Hematopoietic multipotent progenitor cell (in vitro differentiated cells): ENCODE results near the gene DNAL4. TPM values are rescaled to one million over a fixed set of nuclear protein-coding genes. Genes with fewer than 3 reads are reported as not detected.

Experiments used
- DNase-seq, 3 donors: peaks; one replicate each; pipeline ENCODE4 v3.0.0-alpha.2; 2011 to 2015; ENCODE audit warnings: low read depth in 2 of 3, low spot score in 2 of 3
- total RNA-seq: library from RNA; depleted of rRNA; stranded (reverse); fragments of >200 nt; gene quantifications from one replicate; pipeline ENCODE4 v1.2.3, GENCODE V29; 2012

The DNAL4 gene, protein sequence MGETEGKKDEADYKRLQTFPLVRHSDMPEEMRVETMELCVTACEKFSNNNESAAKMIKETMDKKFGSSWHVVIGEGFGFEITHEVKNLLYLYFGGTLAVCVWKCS
- 14.8 TPM for total RNA-seq

DNA sequence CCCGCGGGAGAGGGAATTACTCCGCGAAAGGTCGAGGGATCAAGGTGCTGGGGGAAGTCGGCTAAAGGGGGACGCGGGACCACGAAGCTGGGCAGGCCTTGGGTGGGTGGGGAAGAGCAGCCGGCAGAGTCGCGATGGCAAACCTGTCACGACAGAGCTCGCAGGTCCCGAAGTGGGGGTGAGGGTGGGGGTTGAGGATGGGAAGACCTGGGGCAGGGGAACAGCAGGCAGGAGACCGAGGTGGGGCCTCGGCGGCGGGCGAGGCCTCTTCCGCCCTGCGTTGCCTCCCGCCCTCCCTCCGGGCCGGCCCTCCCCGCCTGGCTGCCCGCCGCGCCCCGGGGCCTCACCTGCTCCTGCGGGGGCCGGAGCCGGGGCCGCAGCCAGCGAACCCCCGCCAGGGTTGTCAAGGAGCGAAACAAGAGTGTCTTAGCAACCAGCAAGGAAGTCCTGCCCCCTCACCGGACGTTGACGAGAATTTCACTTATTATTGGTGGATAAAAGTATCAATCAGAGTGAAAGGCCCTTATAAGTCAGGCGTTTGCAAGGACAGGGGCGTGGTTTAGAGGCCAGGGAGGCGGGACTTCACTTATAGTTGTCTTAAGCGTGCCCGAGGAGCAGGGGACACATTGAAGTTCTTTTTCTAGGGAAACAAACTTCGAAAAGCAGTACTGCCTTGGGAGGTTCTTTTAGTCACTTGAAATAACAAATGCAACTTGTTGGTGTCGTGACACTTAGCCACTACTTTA lies at the start of gene DNAL4:
TSS of gene DNAL4 (minus strand) at position 423 of the 746 bp plus-strand sequence. CDS start 11,412 bp downstream, outside the sequence.
- DNase-seq, result peak; percentile 80 to 99 (median 96)

DNA sequence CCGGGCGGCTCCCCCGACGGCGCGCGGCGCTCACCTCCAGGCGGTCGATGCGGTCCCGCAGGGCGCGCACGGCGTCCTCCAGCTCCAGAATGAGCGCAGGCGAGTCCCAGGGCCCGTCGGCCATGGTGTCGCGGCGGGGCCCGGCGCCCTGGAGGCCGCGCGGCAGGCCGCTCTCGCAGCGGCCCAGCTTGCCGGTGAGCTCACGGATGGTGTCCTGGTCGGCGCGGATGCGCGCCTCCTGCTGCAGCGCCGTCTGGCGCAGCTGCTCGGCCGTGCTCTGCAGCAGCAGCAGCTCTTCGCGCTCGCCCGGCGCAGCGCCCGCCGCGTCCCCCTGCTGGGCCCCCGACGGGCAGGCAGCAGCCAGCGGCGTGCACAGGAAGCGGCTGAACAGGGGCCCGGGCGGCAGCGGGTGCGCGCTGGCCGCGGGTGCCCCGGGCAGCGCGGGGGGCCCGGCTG lies 49.3 kb upstream of the DNAL4 start:
- DNase-seq, result peak; percentile 46 to 82 (median 73)

GRCh38 chr22:38842512-38843200 lies 48.7 kb upstream of the DNAL4 start:
- DNase-seq, result no peak

GRCh38 chr22:38841635-38842034 lies 47.7 kb upstream of the DNAL4 start:
- no peak for DNase-seq

DNA sequence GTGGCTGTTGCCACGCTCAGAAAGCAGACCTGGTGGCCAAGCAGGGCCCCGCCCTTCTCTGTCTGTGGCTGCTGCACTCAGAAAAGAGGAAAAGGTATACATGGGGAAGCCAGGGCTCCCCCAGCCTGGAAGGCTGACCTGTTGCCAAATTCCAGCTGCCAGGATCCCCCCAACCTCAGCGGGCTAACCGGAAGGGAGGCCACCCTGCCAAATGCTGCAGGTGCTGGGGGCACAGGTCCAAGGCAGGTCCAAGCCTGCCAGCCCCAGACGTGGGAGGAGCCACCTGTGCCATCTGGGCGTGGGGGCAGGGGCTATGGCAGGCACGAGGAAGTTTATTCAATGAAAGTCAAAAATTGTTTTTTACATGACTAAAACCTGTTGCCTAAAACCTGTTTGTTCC lies 47.3 kb upstream of the DNAL4 start:
- DNase-seq, result no peak

DNA sequence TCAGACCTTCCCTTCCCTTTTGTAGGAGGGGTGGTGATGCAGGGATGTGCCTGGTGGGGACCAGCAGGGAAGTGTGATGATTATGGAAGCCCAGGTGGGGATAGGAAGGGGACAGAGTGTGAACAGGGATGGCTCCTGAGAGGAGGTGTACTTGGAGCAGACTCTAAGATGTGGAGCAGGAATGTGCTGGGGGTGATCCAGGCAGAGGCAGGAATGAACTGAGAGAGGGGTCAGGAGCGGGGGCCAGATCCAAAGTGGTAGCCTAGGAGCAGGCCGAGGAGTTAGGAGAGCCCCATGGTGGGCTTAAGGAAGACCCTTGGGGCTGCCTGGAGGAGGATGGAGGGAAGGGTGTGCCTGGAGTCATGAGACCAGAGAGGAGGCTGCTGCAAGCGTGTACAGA lies 46.2 kb upstream of the DNAL4 start:
- DNase-seq, result no peak

GRCh38 chr22:38839686-38840085 lies 45.7 kb upstream of the DNAL4 start:
- no peak for DNase-seq

DNA sequence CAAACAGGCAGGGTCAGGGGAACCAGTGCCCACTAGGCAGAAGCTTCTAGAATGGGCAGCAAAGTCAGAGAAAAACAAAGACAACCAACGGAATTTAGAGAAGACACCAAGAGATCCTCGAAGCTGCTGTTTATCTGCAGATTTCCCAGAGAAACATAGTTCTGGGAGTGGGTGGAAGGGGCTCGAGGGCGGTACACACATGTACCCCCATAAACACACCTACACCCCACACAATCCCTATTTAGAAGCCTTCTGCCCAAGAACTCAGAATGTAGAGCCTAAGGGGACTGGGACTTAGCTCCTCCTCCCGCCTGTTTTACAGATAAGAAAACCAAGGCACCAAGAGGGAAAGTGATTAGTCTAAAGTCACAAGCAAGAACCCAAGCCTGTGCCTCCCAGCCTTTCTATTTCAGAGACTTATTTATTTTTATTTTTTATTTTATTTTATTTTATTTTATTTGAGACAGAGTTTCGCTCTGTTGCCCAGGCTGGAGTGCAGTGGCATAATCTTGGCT lies 43.5 kb upstream of the DNAL4 start:
- DNase-seq, result no peak

- no peak for DNase-seq
These were observed 42.0 kb upstream of the DNAL4 start for GRCh38 chr22:38835888-38836301.

DNA sequence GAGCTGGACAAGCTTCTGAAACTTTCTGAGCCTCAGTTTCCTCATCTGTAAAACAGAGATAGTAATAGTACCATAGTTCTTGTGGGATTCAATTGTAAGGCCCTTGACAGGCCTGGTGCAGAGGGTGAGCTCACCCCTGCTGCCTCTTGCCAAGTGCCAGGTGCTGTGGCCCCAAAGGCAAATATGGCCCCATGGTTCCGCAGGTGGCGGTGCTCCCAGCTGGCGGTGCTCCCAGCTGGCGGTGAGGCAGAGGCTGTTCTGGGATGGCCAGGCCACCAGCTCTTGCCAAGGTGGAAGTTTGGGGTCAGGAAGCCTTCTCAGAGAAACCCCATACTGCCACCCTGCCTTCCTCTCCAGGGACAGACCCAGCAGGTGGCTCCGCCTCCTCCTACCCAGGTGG lies 41.0 kb upstream of the DNAL4 start:
- DNase-seq, result no peak

- no peak for DNase-seq
These were observed 40.4 kb upstream of the DNAL4 start for GRCh38 chr22:38834215-38834953.

DNA sequence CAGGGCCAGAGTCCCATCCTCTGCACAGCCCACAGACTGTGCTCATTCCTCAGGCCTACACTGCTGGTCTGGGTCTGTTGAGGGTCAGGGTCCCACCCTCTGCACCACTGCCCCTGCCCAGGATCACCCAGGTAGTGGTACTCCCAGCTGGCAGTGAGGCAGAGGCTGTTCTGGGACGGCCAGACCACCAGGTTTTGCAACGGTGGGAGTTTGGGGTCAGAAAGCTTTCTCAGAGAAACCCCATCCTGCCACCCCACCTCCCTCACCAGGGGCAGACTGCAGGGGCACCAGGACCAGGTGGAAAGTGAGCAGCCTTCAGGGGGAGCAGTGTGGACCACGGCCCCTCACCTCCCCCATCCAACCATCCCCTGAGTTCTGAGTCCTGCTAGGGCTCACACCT lies 39.1 kb upstream of the DNAL4 start:
- DNase-seq, result no peak

DNA sequence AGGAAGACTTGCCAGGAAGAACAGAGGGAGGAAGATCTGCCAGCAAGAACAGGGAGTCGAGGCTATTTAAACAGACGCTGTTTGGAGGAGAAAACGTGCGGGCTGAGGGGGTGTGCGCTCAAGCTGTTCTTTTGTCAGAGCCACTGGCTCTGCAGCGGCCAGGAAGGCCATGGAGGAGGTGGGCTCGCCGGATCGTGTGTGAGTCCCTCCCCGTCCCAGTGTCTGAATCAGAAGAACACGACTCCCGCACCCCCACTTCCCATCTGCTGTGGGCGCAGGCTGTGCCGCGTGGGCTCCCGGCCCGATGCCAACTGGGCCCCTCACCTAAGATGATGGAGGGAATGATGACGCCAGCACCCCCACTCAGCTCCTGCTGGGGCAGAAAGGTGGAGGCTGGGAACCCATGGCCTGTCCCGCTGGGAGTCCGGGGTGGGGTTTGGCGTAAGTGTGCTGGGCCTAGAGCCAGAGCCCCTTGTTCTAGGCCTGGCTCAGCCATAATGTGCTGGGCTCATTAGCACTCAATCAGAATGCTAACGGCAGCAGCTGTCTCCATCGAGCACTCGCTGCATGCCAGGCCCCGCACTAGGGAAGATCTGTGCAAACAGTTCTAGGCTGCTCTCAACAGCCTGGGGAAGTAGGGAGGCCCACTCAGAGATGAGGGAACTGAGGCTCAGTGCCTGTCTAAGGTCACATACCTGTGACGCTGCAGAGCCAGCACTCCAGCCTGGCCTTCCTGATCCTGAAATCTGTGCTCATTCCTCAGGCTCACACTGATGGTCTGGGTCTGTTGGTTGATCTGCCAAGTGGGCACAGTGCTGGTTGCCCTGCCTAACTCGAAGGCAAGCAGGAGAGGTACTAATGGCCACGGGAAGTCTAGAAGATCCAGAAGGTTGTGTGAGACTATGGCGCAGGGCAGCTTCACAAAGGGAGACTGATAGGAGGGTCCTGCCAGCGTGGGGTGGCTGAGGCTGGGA lies 38.3 kb upstream of the DNAL4 start:
- no peak for DNase-seq

DNA sequence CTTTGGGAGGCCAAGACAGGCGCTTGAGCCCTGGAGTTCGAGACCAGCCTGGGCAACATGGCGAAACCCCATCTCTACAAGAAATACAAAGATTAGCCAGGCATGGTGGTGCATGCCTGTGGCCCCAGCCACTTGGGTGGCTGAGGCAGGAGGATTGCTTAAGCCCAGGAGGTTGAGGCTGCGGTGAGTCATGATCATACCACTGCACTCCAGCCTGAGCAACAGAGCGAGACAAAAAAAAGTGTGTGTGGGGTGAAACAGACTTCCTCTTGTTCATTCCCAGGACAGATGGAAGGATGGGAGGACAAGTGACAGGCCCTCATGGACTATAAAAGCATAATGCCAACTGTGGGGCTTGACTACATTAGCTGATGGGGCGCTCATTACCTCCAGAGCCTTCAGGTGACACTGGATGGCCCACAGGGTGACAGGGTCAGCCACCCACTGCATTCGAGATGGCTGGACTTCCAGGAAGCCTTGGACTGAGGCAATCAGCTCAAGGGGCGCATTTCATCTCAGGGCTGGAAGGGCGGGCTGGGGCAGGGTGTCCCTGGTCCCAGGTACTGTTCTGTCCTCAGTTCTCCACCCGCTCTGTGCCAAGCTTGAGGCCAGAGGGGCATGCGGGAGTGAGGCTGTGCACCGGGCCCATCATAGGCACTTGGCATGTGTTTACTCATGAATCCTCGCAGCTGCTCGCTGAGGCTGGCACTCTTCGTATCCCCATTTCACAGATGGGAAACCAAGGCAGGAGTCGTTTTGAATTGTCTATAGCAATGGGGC lies 37.4 kb upstream of the DNAL4 start:
- DNase-seq, result no peak

GRCh38 chr22:38830845-38831108 lies 36.8 kb upstream of the DNAL4 start:
- DNase-seq, result no peak

GRCh38 chr22:38830026-38830844 lies 36.3 kb upstream of the DNAL4 start:
- DNase-seq, result no peak

DNA sequence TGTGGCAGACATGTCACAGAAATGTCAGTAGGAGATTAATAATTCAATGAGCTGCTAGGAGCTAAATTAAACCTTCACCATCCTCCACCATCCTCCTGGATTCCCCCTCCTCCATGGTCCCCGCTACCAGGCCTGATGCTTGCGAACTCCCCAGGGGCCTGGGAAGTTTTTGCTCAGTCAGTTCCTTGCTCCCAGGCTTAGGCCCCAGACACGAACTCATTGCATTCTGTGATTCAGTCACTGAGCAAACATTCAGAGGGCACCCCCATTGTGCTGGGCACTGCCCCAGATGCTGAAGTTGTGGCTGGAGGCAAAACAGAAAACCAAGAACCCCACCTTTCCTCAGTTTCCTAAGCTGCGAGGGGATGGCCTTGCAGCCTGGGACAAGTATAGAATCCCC lies 35.5 kb upstream of the DNAL4 start:
- DNase-seq, result no peak

GRCh38 chr22:38828616-38829205 lies 34.8 kb upstream of the DNAL4 start:
- DNase-seq, result no peak
